B cell (primary cell): Measurements from ENCODE around the gene PHF21A. TPM values are rescaled to one million over a fixed set of nuclear protein-coding genes. Genes with fewer than 3 reads are reported as not detected.

Source experiments
- ATAC-seq: fragments of 200-7000 bp; cut with Tn5 transposase; one replicate; pipeline ENCODE4 v1.10.0; 2021; ENCODE audit warnings: low read depth, mild to moderate bottlenecking, moderate number of reproducible peaks, moderate library complexity
- CTCF ChIA-PET: fragments of 350-600 bp; sonication (Branson Sonifier 250); formaldehyde crosslinking; loops from one replicate; lab custom pipeline; 2021; ENCODE audit warnings: antibody characterized with exemption, inconsistent platforms; lab: Charles Lee
- POLR2A ChIA-PET: fragments of 350-600 bp; sonication (Branson Sonifier 250); formaldehyde crosslinking; loops from one replicate; lab custom pipeline; 2021; ENCODE audit warnings: antibody characterized with exemption; lab: Charles Lee
- DNase-seq: peaks from one replicate; pipeline ENCODE4 v3.0.0; 2013
- H2AFZ ChIP-seq: 2 replicates; pipeline ENCODE4 v1.6.1; 2012; ENCODE audit warnings: mild to moderate bottlenecking, low read depth, low read length; ENCODE audit not compliant: insufficient read depth, poor library complexity, severe bottlenecking
- H3K27ac ChIP-seq, 2 donors: 1 replicate in 1 of 2; 2 replicates in 1 of 2; pipeline ENCODE4 v1.5.1; 2012 to 2013; ENCODE audit warnings: low read length in 2 of 2, mild to moderate bottlenecking in 2 of 2, moderate library complexity in 1 of 2
- H3K27me3 ChIP-seq, 4 experiments: fragments of 200-600 bp in 1 of 4; sonication (generic) in 1 of 4; replicated peaks in 1 of 4; 1 replicate in 2 of 4; 2 replicates in 2 of 4; pipeline versions ENCODE4 v1.6.1 to v1.7.0; 2013 to 2016; ENCODE audit warnings: low read length in 3 of 4, mild to moderate bottlenecking in 2 of 4, mixed read lengths in 1 of 4, moderate library complexity in 1 of 4; ENCODE audit not compliant: insufficient read depth in 4 of 4, control insufficient read depth in 3 of 4; ENCODE audit errors: control extremely low read depth in 1 of 4
- H3K36me3 ChIP-seq, 2 experiments: replicated peaks in 1 of 2; 1 replicate in 1 of 2; 2 replicates in 1 of 2; pipeline versions ENCODE4 v1.6.1 to v1.7.1; 2013; ENCODE audit warnings: low read length in 1 of 2; ENCODE audit not compliant: insufficient read depth in 2 of 2, control insufficient read depth in 1 of 2; ENCODE audit errors: control extremely low read depth in 1 of 2, extremely low read depth in 1 of 2
- H3K4me1 ChIP-seq, 2 donors: fragments of 200-600 bp in 1 of 2; sonication (generic) in 1 of 2; 1 replicate in 1 of 2; 2 replicates in 1 of 2; pipeline versions ENCODE4 v1.5.1 to v1.6.1; 2013 to 2017; ENCODE audit warnings: low read length in 2 of 2; ENCODE audit not compliant: control insufficient read depth in 2 of 2, insufficient read depth in 2 of 2
- H3K4me2 ChIP-seq: replicated peaks from 2 replicates; pipeline ENCODE3; 2012; ENCODE audit warnings: mild to moderate bottlenecking, low read depth, low read length; ENCODE audit not compliant: poor library complexity, severe bottlenecking
- H3K4me3 ChIP-seq, 5 experiments: fragments of 200-600 bp in 1 of 5; sonication (generic) in 1 of 5; 1 replicate in 3 of 5; 2 replicates in 2 of 5; pipeline versions ENCODE4 v1.5.1 to v1.7.0; 2011 to 2016; ENCODE audit warnings: low read length in 4 of 5, mild to moderate bottlenecking in 4 of 5, low read depth in 2 of 5, control low read depth in 1 of 5, moderate library complexity in 1 of 5; ENCODE audit not compliant: insufficient read depth in 1 of 5; ENCODE audit errors: control extremely low read depth in 1 of 5, extremely low read depth in 1 of 5
- H3K79me2 ChIP-seq: fragments of 200-600 bp; sonication (generic); one replicate; pipeline ENCODE4 v1.6.0; 2016; ENCODE audit warnings: low read length; ENCODE audit not compliant: control insufficient read depth, insufficient read depth
- H3K9ac ChIP-seq: fragments of 200-600 bp; sonication (generic); 2 replicates; pipeline ENCODE4 v1.6.1; 2017; ENCODE audit warnings: mild to moderate bottlenecking, low read length, moderate library complexity
- H3K9me3 ChIP-seq, 3 donors: one replicate each; pipeline versions ENCODE4 v1.6.1 to v1.7.1; 2013; ENCODE audit warnings: low read length in 2 of 3; ENCODE audit not compliant: control insufficient read depth in 2 of 3, insufficient read depth in 1 of 3; ENCODE audit errors: control extremely low read depth in 1 of 3
- H4K20me1 ChIP-seq: 2 replicates; pipeline ENCODE4 v1.6.0; 2012; ENCODE audit warnings: mild to moderate bottlenecking, low read length; ENCODE audit not compliant: insufficient read depth, control insufficient read depth, poor library complexity, severe bottlenecking
- H3K27ac Mint-ChIP-seq: one replicate; pipeline ENCODE4 v1.8.0; 2021; ENCODE audit warnings: mixed read lengths
- H3K27me3 Mint-ChIP-seq: one replicate; pipeline ENCODE4 v1.8.0; 2021; ENCODE audit warnings: mixed read lengths
- H3K4me1 Mint-ChIP-seq: one replicate; pipeline ENCODE4 v1.8.0; 2021; ENCODE audit warnings: mixed read lengths
- H3K4me3 Mint-ChIP-seq: one replicate; pipeline ENCODE4 v1.8.0; 2021; ENCODE audit warnings: mixed read lengths
- H3K9me3 Mint-ChIP-seq: one replicate; pipeline ENCODE4 v1.8.0; 2022; ENCODE audit warnings: mixed read lengths; ENCODE audit not compliant: insufficient read depth
- CTCF ChIP-seq: fragments of 200-600 bp; IDR thresholded peaks from one replicate; pipeline ENCODE4 v1.8.0; 2022; ENCODE audit warnings: antibody characterized with exemption, mild to moderate bottlenecking
- EZH2 ChIP-seq: IDR thresholded peaks from 2 replicates; pipeline ENCODE4 v1.6.1; 2012; ENCODE audit warnings: borderline replicate concordance, low read depth, mild to moderate bottlenecking, moderate library complexity, low read length; ENCODE audit not compliant: insufficient read depth, poor library complexity, severe bottlenecking
- whole genome bisulfite sequencing: methylation state at CpG from one replicate; pipeline ENCODE4 v1.1.5; 2013; ENCODE audit warnings: missing lambda C conversion rate; ENCODE audit not compliant: insufficient coverage; 5-methylcytosine and 5-hydroxymethylcytosine counted together
- intact Hi-C: fragments of 100-400 bp; cut with micrococcal nuclease; formaldehyde crosslinking; loops from one replicate; pipeline ENCODE4 v1.10.0; 2022
- polyA plus RNA-seq: library from polyadenylated mRNA; depleted of rRNA; stranded (reverse); fragments of >200 nt; gene quantifications from 2 replicates; pipeline ENCODE4 v1.2.3, GENCODE V29; 2012
- total RNA-seq, 2 donors: library from RNA; stranded (reverse); fragments of 120-200 nt in 1 of 2; gene quantifications; 1 replicate in 1 of 2; 2 replicates in 1 of 2; pipeline versions ENCODE4 v1.2.3 to v1.2.4, GENCODE V29; 2013 to 2022

PHF21A gene
- total and polyA plus RNA-seq, 2 donors (not counting 1 experiment from before 2014, with no cell fraction given): 41.9 to 103 TPM

- Histone ChIP-seq H3K36me3 (peaks cover 0 to 6% of the 10 kb centered on the region in 2 experiments), H3K9ac (no peak overlapping the region), H3K9me3 (peaks cover 0 to 4% (median 0%) of the 10 kb centered on the region in 3 donors), H3K27me3 (no peaks in the 10 kb centered on the region), H3K27ac (no peak overlapping the region), H3K4me1 (no peaks in the 10 kb centered on the region), H2AFZ (no peak overlapping the region), H3K4me3 (no peak overlapping the region), H3K4me2 (no peak overlapping the region), H4K20me1 (peaks cover 7% of the 10 kb centered on the region), H3K79me2 (peaks cover 4% of the 10 kb centered on the region)
- TF ChIP-seq CTCF (no peak), EZH2 (no peak)
- H3K9me3 Mint-ChIP-seq: no peaks in the 10 kb centered on the region
- ChIA-PET CTCF (interaction anchor here (0.5 kb wide), 1 partner anchor 171 kb away, joined by 3 read pairs; no protein-coding TSS in a partner anchor), POLR2A (no interaction called here)
- intact Hi-C loops: no loop called here
- ATAC-seq (no peak), DNase-seq (no peak)
- H3K27me3 Mint-ChIP-seq: no peaks in the 10 kb centered on the region
- no peak overlapping the region for H3K27ac Mint-ChIP-seq
- H3K4me1 Mint-ChIP-seq: peaks cover 5% of the 10 kb centered on the region
- WGBS: 69% methylated on average over 4 of the region's 4 CpGs
- no peak overlapping the region for H3K4me3 Mint-ChIP-seq
Observed at GRCh38 chr11:46050003-46050461, 71.2 kb downstream of the PHF21A start.

GRCh38 chr11:46049325-46049897 is 71.8 kb downstream of the PHF21A start:
- H3K27ac ChIP-seq: no peak overlapping the region
- peaks cover 4% of the 10 kb centered on the region for H3K79me2 ChIP-seq
- no peak for TF ChIP-seq CTCF
- no peak for TF ChIP-seq EZH2
- H3K4me3 ChIP-seq: no peak overlapping the region
- peaks cover 5% of the 10 kb centered on the region for H3K4me1 Mint-ChIP-seq
- H3K4me2 ChIP-seq: no peak overlapping the region
- H3K9ac ChIP-seq: no peak overlapping the region
- peaks cover 0 to 4% (median 0%) of the 10 kb centered on the region in 3 donors for H3K9me3 ChIP-seq
- no peaks in the 10 kb centered on the region for H3K27me3 ChIP-seq
- POLR2A ChIA-PET: no interaction called here
- no peaks in the 10 kb centered on the region for H3K4me1 ChIP-seq
- DNase-seq (no peak), ATAC-seq (no peak)
- intact Hi-C loops: no loop called here
- no peaks in the 10 kb centered on the region for H3K27me3 Mint-ChIP-seq
- CTCF ChIA-PET: no interaction called here
- H2AFZ ChIP-seq: no peak overlapping the region
- H3K9me3 Mint-ChIP-seq: no peaks in the 10 kb centered on the region
- peaks cover 7% of the 10 kb centered on the region for H4K20me1 ChIP-seq
- H3K4me3 Mint-ChIP-seq: no peak overlapping the region
- WGBS: 74% methylated on average over 4 of the region's 7 CpGs
- no peak overlapping the region for H3K27ac Mint-ChIP-seq
- H3K36me3 ChIP-seq: peaks cover 0 to 6% of the 10 kb centered on the region in 2 experiments
